GM19099 (cell line): ENCODE data around the gene KCNT1.

Experiments used
- POLR2A ChIP-seq: IDR thresholded peaks from 3 replicates; pipeline ENCODE4 v1.6.1; 2011; ENCODE audit warnings: low read depth; ENCODE audit not compliant: insufficient read length; ENCODE audit errors: extremely low read depth

Gene KCNT1

GRCh38 chr9:135690836-135691570 lies 11.0 kb upstream of the KCNT1 start:
- no peak for TF ChIP-seq POLR2A

GRCh38 chr9:135692410-135692809 lies 9.6 kb upstream of the KCNT1 start:
- TF ChIP-seq POLR2A: no peak

- TF ChIP-seq POLR2A: no peak
Measured at GRCh38 chr9:135693265-135693664, 8.7 kb upstream of the KCNT1 start.

- no peak for TF ChIP-seq POLR2A
Measured at GRCh38 chr9:135693771-135694170, 8.2 kb upstream of the KCNT1 start.

GRCh38 chr9:135694414-135694813 lies 7.6 kb upstream of the KCNT1 start:
- TF ChIP-seq POLR2A: no peak

- TF ChIP-seq POLR2A: no peak
Measured at GRCh38 chr9:135695036-135695435, 6.9 kb upstream of the KCNT1 start.

- TF ChIP-seq POLR2A: no peak
Measured at GRCh38 chr9:135695642-135696041, 6.3 kb upstream of the KCNT1 start.

GRCh38 chr9:135696446-135696845 lies 5.5 kb upstream of the KCNT1 start:
- no peak for TF ChIP-seq POLR2A

- no peak for TF ChIP-seq POLR2A
Measured at GRCh38 chr9:135697226-135697625, 4.8 kb upstream of the KCNT1 start.

- TF ChIP-seq POLR2A: no peak
Measured at GRCh38 chr9:135698236-135698635, 3.7 kb upstream of the KCNT1 start.

GRCh38 chr9:135698767-135699166 lies 3.2 kb upstream of the KCNT1 start:
- no peak for TF ChIP-seq POLR2A

GRCh38 chr9:135699440-135699839 lies 2.5 kb upstream of the KCNT1 start, which contains the start of gene SOHLH1:
Gene SOHLH1 (minus strand): TSS chr9:135699481. CDS start chr9:135699467, 14 bp downstream.
- no peak for TF ChIP-seq POLR2A

- TF ChIP-seq POLR2A: no peak
Measured at GRCh38 chr9:135700525-135700924, 1.5 kb upstream of the KCNT1 start.

- no peak for TF ChIP-seq POLR2A
Measured at GRCh38 chr9:135701067-135701958, 672 bp upstream of the KCNT1 start.

- no peak for TF ChIP-seq POLR2A
Measured at GRCh38 chr9:135703726-135704125, 1.7 kb downstream of the KCNT1 start.

- TF ChIP-seq POLR2A: no peak
Measured at GRCh38 chr9:135704483-135704882, 2.5 kb downstream of the KCNT1 start.
